HUES48 (cell line): ENCODE measurements around the gene NAA30.

ENCODE experiments used
- H3K27ac ChIP-seq: one replicate; pipeline ENCODE4 v1.7.0; 2013; ENCODE audit warnings: low read depth, low read length, inconsistent platforms
- H3K27me3 ChIP-seq: 2 replicates; pipeline ENCODE4 v1.6.1; 2013; ENCODE audit warnings: mild to moderate bottlenecking, low read length; ENCODE audit not compliant: control insufficient read depth, insufficient read depth
- H3K36me3 ChIP-seq: 2 replicates; pipeline ENCODE4 v1.6.1; 2013; ENCODE audit warnings: low read length; ENCODE audit not compliant: control insufficient read depth, insufficient read depth
- H3K4me1 ChIP-seq: 2 replicates; pipeline ENCODE4 v1.6.1; 2013; ENCODE audit warnings: mild to moderate bottlenecking, low read length; ENCODE audit not compliant: control insufficient read depth, insufficient read depth
- H3K4me3 ChIP-seq: 2 replicates; pipeline ENCODE4 v1.5.1; 2013; ENCODE audit warnings: mild to moderate bottlenecking, low read depth, low read length
- H3K9ac ChIP-seq: 2 replicates; pipeline ENCODE4 v1.6.1; 2013; ENCODE audit warnings: mild to moderate bottlenecking, low read depth, low read length, moderate library complexity
- H3K9me3 ChIP-seq: 2 replicates; pipeline ENCODE4 v1.6.1; 2013; ENCODE audit warnings: low read length; ENCODE audit not compliant: control insufficient read depth, insufficient read depth

The NAA30 gene

GRCh38 chr14:57420033-57420432 lies 29.6 kb downstream of the NAA30 start:
- no peaks in the 10 kb centered on the region for H3K27me3 ChIP-seq
- no peak overlapping the region for H3K9ac ChIP-seq
- no peaks in the 10 kb centered on the region for H3K36me3 ChIP-seq
- H3K4me1 ChIP-seq, result no peaks in the 10 kb centered on the region
- no peak overlapping the region for H3K4me3 ChIP-seq
- H3K27ac ChIP-seq, result no peak overlapping the region
- no peaks in the 10 kb centered on the region for H3K9me3 ChIP-seq

- no peak overlapping the region for H3K4me3 ChIP-seq
- no peaks in the 10 kb centered on the region for H3K4me1 ChIP-seq
- no peaks in the 10 kb centered on the region for H3K27me3 ChIP-seq
- H3K27ac ChIP-seq, result no peak overlapping the region
- no peak overlapping the region for H3K9ac ChIP-seq
- H3K9me3 ChIP-seq, result no peaks in the 10 kb centered on the region
- H3K36me3 ChIP-seq, result no peaks in the 10 kb centered on the region
Observed at GRCh38 chr14:57420986-57421385, 30.6 kb downstream of the NAA30 start.

GRCh38 chr14:57435923-57436322 lies 45.5 kb downstream of the NAA30 start:
- Histone ChIP-seq H3K4me1 (no peaks in the 10 kb centered on the region), H3K27ac (no peak overlapping the region), H3K9me3 (no peaks in the 10 kb centered on the region), H3K27me3 (no peaks in the 10 kb centered on the region; the same call in 1 of the 2 replicates), H3K36me3 (no peaks in the 10 kb centered on the region), H3K9ac (no peak overlapping the region), H3K4me3 (no peak overlapping the region)

- H3K27me3 ChIP-seq, result no peaks in the 10 kb centered on the region
- H3K27ac ChIP-seq, result no peak overlapping the region
- H3K9me3 ChIP-seq, result no peaks in the 10 kb centered on the region
Observed at GRCh38 chr14:57461777-57462320, 71.5 kb downstream of the NAA30 start.

GRCh38 chr14:57462551-57462950 lies 72.2 kb downstream of the NAA30 start:
- H3K4me1 ChIP-seq, result no peaks in the 10 kb centered on the region
- no peak overlapping the region for H3K27ac ChIP-seq
- no peaks in the 10 kb centered on the region for H3K27me3 ChIP-seq
- H3K9me3 ChIP-seq, result no peaks in the 10 kb centered on the region
- H3K4me3 ChIP-seq, result no peak overlapping the region
- no peaks in the 10 kb centered on the region for H3K36me3 ChIP-seq
- no peak overlapping the region for H3K9ac ChIP-seq

More at GRCh38 chr14:57461777-57462320, 71.5 kb downstream of the NAA30 start:
- Histone ChIP-seq H3K9ac (no peak overlapping the region), H3K4me1 (no peaks in the 10 kb centered on the region), H3K4me3 (no peak overlapping the region), H3K36me3 (no peaks in the 10 kb centered on the region)

- Histone ChIP-seq H3K27me3 (no peaks in the 10 kb centered on the region), H3K27ac (no peak overlapping the region), H3K9me3 (no peaks in the 10 kb centered on the region), H3K4me1 (no peaks in the 10 kb centered on the region), H3K36me3 (no peaks in the 10 kb centered on the region), H3K4me3 (no peak overlapping the region), H3K9ac (no peak overlapping the region)
Observed at GRCh38 chr14:57464008-57464730, 73.8 kb downstream of the NAA30 start.
